GM19193 (cell line): ENCODE results near the gene MAML2.

Experiments
- POLR2A ChIP-seq: IDR thresholded peaks from 4 replicates; pipeline ENCODE4 v1.6.1; 2011; ENCODE audit not compliant: insufficient read depth, insufficient read length; ENCODE audit errors: extremely low read depth

Gene MAML2

DNA sequence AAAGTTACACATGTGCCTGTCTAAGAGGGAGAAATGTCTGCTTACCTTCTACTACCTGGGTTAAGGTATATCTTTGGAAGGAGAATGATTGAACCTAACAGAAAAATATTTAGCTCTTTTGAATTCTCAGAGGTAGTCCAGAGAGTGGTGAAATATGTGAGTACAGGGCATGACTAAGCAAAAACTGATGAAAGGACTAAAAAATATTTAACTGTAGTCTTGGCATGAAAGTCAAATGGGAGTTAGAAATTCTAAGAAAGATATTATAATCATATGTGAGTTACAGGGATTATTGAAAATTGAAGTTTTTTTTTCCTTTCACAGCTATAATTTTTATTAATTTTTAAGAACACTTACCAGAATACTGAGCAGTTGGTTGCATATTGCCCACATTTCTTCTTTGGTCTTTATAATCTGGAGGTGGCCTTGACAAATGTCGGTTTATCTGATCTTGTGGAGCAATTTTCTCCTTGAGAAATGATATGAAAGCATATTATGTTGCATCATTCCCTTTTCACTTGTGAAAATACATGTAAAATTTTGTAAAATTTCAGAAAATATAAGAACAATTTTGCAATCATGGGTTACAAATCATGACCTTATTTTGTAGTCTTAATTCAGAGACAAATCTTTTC is 357.7 kb downstream of the MAML2 start:
- TF ChIP-seq POLR2A, result no peak

- no peak for TF ChIP-seq POLR2A
Measured at GRCh38 chr11:95984072-95984471, 358.9 kb downstream of the MAML2 start.

DNA sequence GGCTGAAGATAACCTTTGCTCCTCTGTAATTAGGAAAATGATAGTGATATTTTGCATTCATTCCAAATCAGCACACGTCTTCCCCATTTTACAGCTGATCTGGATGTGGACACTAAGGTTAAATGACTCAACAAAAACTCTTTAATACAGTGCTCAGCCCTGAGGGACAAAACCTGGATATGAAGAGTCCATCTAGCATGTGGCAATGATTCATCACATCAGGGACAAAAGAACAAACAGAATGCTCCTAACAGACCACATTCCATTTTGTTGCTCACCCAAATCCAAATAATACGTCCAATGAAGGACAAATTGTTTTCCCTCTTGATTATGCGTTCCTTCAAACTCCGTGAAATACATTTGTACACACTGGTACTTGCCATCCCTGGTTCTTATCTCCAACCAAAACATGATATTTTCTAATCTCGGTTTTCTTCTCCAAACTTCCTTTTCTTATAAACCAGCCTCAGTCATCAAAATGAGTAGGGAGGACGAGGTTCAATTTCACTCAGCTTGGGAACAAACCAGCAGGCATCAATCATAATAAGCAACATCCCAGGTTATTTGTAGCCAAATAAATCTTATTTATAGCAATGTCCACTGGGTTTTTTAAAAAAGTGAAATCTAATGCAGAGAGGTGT is 365.3 kb downstream of the MAML2 start:
- TF ChIP-seq POLR2A, result no peak

- no peak for TF ChIP-seq POLR2A
Measured at GRCh38 chr11:95976550-95976949, 366.4 kb downstream of the MAML2 start.

GRCh38 chr11:95975343-95975742 is 367.7 kb downstream of the MAML2 start:
- no peak for TF ChIP-seq POLR2A

GRCh38 chr11:95972060-95972459 is 370.9 kb downstream of the MAML2 start:
- TF ChIP-seq POLR2A, result no peak

DNA sequence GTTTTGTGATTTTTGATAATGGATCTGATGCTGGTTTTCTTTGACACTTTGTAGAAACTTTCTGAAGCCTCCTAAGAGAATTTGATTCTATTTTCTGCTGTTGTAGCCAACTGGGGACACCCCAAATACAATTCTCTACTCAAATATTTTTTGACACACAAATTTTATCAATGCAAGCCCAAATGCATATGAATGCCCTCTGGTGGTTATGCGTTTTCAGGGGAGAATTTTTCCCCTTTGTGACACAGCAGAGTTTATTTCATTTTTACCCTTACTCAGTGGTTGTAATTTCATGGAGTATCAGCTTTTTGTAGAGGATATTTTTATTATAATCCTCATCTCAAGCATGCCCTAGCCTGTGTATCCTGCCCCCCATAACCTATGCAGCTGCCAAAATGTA is 374.4 kb downstream of the MAML2 start:
- no peak for TF ChIP-seq POLR2A

DNA sequence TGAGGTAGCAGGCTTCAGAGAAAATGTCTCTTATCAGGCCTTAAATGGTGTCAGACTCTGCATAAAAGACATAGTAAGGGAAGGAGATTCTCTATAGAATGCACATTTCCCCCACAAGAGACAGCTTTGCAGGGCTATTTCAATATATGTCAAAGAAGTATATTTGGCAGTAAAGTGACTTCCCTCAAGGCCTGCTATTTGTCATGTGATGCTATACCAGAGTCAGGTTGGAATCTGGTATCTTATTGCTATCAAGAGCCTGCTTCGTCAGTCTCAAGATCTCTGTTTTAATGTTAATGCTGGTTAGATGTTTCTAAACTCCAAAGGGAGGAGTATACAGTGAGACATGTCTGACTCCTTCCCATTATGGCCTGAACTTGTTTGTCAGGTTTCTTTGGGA is 378.7 kb downstream of the MAML2 start:
- TF ChIP-seq POLR2A, result no peak

DNA sequence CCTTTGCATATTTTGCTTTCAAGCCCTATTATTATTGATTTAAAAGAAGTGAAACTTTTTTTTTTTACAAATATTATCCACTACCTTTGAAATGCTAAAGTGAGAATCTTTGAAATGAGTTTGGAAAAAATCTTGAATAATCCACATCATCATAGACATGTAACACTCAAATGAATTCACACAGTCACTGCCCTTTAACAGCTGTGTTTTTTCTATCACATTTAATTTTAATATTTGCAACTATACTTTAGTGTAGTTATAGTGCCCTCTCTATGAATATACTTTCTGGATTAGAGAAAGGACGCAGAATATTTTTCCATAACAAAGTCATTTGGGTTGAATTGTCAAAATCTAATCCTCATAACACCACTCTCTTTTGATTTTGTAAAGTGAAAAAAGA is 381.2 kb downstream of the MAML2 start:
- TF ChIP-seq POLR2A, result no peak

- TF ChIP-seq POLR2A, result no peak
Measured at GRCh38 chr11:95950905-95951304, 392.1 kb downstream of the MAML2 start.

- no peak for TF ChIP-seq POLR2A
Measured at GRCh38 chr11:95948637-95949036, 394.4 kb downstream of the MAML2 start.

DNA sequence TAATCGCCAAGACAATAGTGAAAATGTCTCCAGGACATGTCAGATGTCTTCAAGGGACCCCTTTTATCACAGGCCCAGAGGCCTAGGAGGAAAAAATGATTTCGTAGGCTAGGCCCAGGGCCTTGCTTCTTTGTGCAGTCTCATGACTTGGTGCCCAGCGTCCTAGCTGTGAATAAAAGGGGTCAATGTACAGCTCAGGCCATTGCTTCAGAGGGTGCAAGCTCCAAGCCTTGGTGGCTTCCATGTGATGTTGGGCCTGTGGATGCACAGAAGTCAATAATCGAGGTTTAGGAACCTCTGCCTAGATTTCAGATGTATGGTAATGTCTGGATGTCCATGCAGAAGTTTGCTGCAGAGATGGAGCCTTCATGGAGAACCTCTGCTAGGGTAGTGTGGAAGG is 398.4 kb downstream of the MAML2 start:
- TF ChIP-seq POLR2A, result no peak

- TF ChIP-seq POLR2A, result no peak
Measured at GRCh38 chr11:95943546-95943945, 399.4 kb downstream of the MAML2 start.

- no peak for TF ChIP-seq POLR2A
Measured at GRCh38 chr11:95939091-95939490, 403.9 kb downstream of the MAML2 start.

DNA sequence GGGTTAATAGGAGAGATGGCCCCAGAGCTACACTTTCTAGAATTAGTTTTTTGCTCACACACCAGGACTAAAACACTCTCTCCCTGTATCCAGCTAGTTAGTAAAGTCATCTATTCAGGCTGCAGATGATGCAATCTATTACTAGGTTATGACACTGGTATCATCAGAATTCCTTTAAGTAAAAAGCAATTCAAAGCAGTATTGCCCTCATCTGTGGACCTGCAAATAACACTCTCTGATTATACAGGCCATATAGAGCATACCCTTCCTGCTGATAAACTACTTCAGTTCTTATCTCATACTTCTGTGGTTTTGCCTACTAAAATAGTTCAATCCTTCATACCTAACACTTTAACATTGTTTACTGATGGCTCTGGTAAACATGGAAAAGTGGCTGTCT is 405.6 kb downstream of the MAML2 start:
- no peak for TF ChIP-seq POLR2A

- no peak for TF ChIP-seq POLR2A
Measured at GRCh38 chr11:95933594-95933993, 409.4 kb downstream of the MAML2 start.

DNA sequence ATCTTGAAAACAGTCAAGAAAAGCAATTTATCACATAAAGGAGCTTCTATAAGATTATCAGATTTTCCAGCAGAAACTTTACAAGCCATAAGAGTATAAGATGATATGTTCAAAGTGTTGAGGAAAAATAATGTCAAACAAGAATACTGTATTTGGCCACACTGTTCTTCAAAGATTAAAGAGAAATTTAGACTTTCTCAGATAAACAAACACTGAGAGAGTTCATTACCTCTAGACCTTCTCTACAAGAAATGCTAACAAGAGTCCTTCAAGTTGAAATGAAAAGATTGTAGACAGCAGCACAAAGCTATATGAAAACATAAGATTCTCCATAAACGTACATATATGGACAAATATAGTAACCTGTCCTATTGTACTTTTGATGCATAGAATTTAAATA is 411.1 kb downstream of the MAML2 start:
- no peak for TF ChIP-seq POLR2A

- no peak for TF ChIP-seq POLR2A
Measured at GRCh38 chr11:95930948-95931347, 412.0 kb downstream of the MAML2 start.

- TF ChIP-seq POLR2A, result no peak
Measured at GRCh38 chr11:95926726-95927125, 416.3 kb downstream of the MAML2 start.
